ENCODE results near the gene LCN1. TPM values are rescaled to one million over a fixed set of nuclear protein-coding genes. Genes with fewer than 3 reads are reported as not detected.
"Not testable (repeated sequence)": the region's sequence is repeated elsewhere in the genome, so short reads cannot be mapped to it uniquely, and the experiment has no call there.

LCN1 gene
- total RNA-seq, 1 donor from 2014 or later = not detected

GRCh38 chr9:135534192-135534711 lies 13.0 kb downstream of the LCN1 start:
- ATAC-seq = peak; percentile 26
- DNase-seq (ENCODE audit: missing footprints); intact Hi-C loops (cut with DNase I): not testable (repeated sequence)

- DNase-seq (ENCODE audit: missing footprints); ATAC-seq; intact Hi-C loops (cut with DNase I): not testable (repeated sequence)
These were observed 13.6 kb downstream of the LCN1 start for GRCh38 chr9:135534826-135535225.

GRCh38 chr9:135535631-135536030 lies 14.4 kb downstream of the LCN1 start:
- ATAC-seq; intact Hi-C loops (cut with DNase I); DNase-seq (ENCODE audit: missing footprints): not testable (repeated sequence)

GRCh38 chr9:135536216-135536615 lies 15.0 kb downstream of the LCN1 start:
- no peak for ATAC-seq
- DNase-seq (ENCODE audit: missing footprints) = no peak
- intact Hi-C loops (cut with DNase I) = no loop called here

GRCh38 chr9:135543262-135543894 lies 22.1 kb downstream of the LCN1 start:
- ATAC-seq; intact Hi-C loops (cut with DNase I); DNase-seq (ENCODE audit: missing footprints): not testable (repeated sequence)

GRCh38 chr9:135544981-135545635 lies 23.9 kb downstream of the LCN1 start:
- intact Hi-C loops (cut with DNase I) = no loop called here
- DNase-seq (ENCODE audit: missing footprints) = no peak

GRCh38 chr9:135545646-135546176 lies 24.5 kb downstream of the LCN1 start, which contains the start of gene OBP2A:
TSS of gene OBP2A (plus strand) at chr9:135546126. CDS start at chr9:135546181, 55 bp downstream.
- DNase-seq (ENCODE audit: missing footprints); ATAC-seq; intact Hi-C loops (cut with DNase I): not testable (repeated sequence)

More at GRCh38 chr9:135544981-135545635, 23.9 kb downstream of the LCN1 start:
- no peak for ATAC-seq

GRCh38 chr9:135546792-135547617 lies 25.8 kb downstream of the LCN1 start:
- DNase-seq (ENCODE audit: missing footprints); intact Hi-C loops (cut with DNase I); ATAC-seq: not testable (repeated sequence)

- intact Hi-C loops (cut with DNase I) = no loop called here
- DNase-seq (ENCODE audit: missing footprints) (no peak), ATAC-seq (no peak)
These were observed 26.8 kb downstream of the LCN1 start for GRCh38 chr9:135547756-135548736.

GRCh38 chr9:135549478-135550343 lies 28.5 kb downstream of the LCN1 start:
- DNase-seq (ENCODE audit: missing footprints); ATAC-seq; intact Hi-C loops (cut with DNase I): not testable (repeated sequence)

- intact Hi-C loops (cut with DNase I) = no loop called here
- DNase-seq (ENCODE audit: missing footprints) (no peak), ATAC-seq (no peak)
These were observed 29.2 kb downstream of the LCN1 start for GRCh38 chr9:135550344-135550918.

- DNase-seq (ENCODE audit: missing footprints) = no peak
These were observed 29.8 kb downstream of the LCN1 start for GRCh38 chr9:135551031-135551430.

GRCh38 chr9:135551456-135551855 lies 30.2 kb downstream of the LCN1 start:
- intact Hi-C loops (cut with DNase I) = no loop called here
- no peak for ATAC-seq

More at GRCh38 chr9:135551031-135551430, 29.8 kb downstream of the LCN1 start:
- intact Hi-C loops (cut with DNase I) = no loop called here
- ATAC-seq = no peak

GRCh38 chr9:135552021-135552697 lies 30.9 kb downstream of the LCN1 start:
- ATAC-seq = no peak
- no peak for DNase-seq (ENCODE audit: missing footprints)
- intact Hi-C loops (cut with DNase I) = no loop called here

More at GRCh38 chr9:135551456-135551855, 30.2 kb downstream of the LCN1 start:
- no peak for DNase-seq (ENCODE audit: missing footprints)

GRCh38 chr9:135552698-135553171 lies 31.5 kb downstream of the LCN1 start:
- DNase-seq (ENCODE audit: missing footprints) (no peak), ATAC-seq (no peak)
- intact Hi-C loops (cut with DNase I) = no loop called here

- no peak for DNase-seq (ENCODE audit: missing footprints)
These were observed 33.5 kb downstream of the LCN1 start for GRCh38 chr9:135554718-135555117.

More at GRCh38 chr9:135554718-135555117, 33.5 kb downstream of the LCN1 start:
- ATAC-seq = no peak
- intact Hi-C loops (cut with DNase I) = no loop called here
